HG03575 (cell line): ENCODE results near the gene AREG.

Experiments used
- ATAC-seq: cut with Tn5 transposase; IDR thresholded peaks from one replicate; pipeline ENCODE4 v1.9.1; 2021; ENCODE audit not compliant: unreplicated experiment, insufficient number of reproducible peaks, low FRiP score; ENCODE audit errors: extremely low read depth

AREG gene

GRCh38 chr4:74455361-74456055 is 10.6 kb downstream of the AREG start:
- ATAC-seq, result no peak

- no peak for ATAC-seq
Observed at GRCh38 chr4:74456056-74456744, 11.3 kb downstream of the AREG start.

- ATAC-seq, result no peak
Observed at GRCh38 chr4:74456849-74457395, 12.0 kb downstream of the AREG start.

- ATAC-seq, result no peak
Observed at GRCh38 chr4:74460833-74461232, 15.9 kb downstream of the AREG start.

- no peak for ATAC-seq
Observed at GRCh38 chr4:74463123-74463522, 18.2 kb downstream of the AREG start.

GRCh38 chr4:74464291-74464690 is 19.4 kb downstream of the AREG start:
- no peak for ATAC-seq

- ATAC-seq, result no peak
Observed at GRCh38 chr4:74466242-74466641, 21.3 kb downstream of the AREG start.

- no peak for ATAC-seq
Observed at GRCh38 chr4:74471264-74471663, 26.3 kb downstream of the AREG start.

GRCh38 chr4:74473155-74473811 is 28.3 kb downstream of the AREG start:
- ATAC-seq, result no peak

GRCh38 chr4:74474345-74475090 is 29.6 kb downstream of the AREG start:
- ATAC-seq, result no peak

GRCh38 chr4:74475091-74475800 is 30.3 kb downstream of the AREG start:
- ATAC-seq, result no peak

- no peak for ATAC-seq
Observed at GRCh38 chr4:74475946-74476345, 31.0 kb downstream of the AREG start.

GRCh38 chr4:74479009-74479408 is 34.1 kb downstream of the AREG start:
- ATAC-seq, result no peak

GRCh38 chr4:74480267-74480666 is 35.3 kb downstream of the AREG start:
- no peak for ATAC-seq

GRCh38 chr4:74481891-74482609 is 37.1 kb downstream of the AREG start:
- no peak for ATAC-seq

- ATAC-seq, result no peak
Observed at GRCh38 chr4:74483226-74483911, 38.4 kb downstream of the AREG start.

- no peak for ATAC-seq
Observed at GRCh38 chr4:74486905-74487304, 42.0 kb downstream of the AREG start.

GRCh38 chr4:74487771-74488170 is 42.8 kb downstream of the AREG start:
- no peak for ATAC-seq
